Measurements from ENCODE around the gene EPHB1.
"Not testable (repeated sequence)": the region's sequence is repeated elsewhere in the genome, so short reads cannot be mapped to it uniquely, and the experiment has no call there.

EPHB1 gene

GRCh38 chr3:135000465-135000864, 205.4 kb downstream of the EPHB1 start:
- no peak for DNase-seq (ENCODE audit: low read depth in 2 of 2)

- not testable (repeated sequence) for DNase-seq (ENCODE audit: low read depth in 2 of 2)
These were observed 210.6 kb downstream of the EPHB1 start for GRCh38 chr3:135005616-135006015.

- no peak for DNase-seq (ENCODE audit: low read depth in 2 of 2)
These were observed 212.5 kb downstream of the EPHB1 start for GRCh38 chr3:135007607-135008006.

GRCh38 chr3:135008326-135008725, 213.3 kb downstream of the EPHB1 start:
- no peak for DNase-seq (ENCODE audit: low read depth in 2 of 2)

- no peak for DNase-seq (ENCODE audit: low read depth in 2 of 2)
These were observed 214.0 kb downstream of the EPHB1 start for GRCh38 chr3:135009014-135009413.

GRCh38 chr3:135012101-135012500, 217.0 kb downstream of the EPHB1 start:
- DNase-seq (ENCODE audit: low read depth in 2 of 2) = no peak

GRCh38 chr3:135013206-135013605, 218.1 kb downstream of the EPHB1 start:
- no peak for DNase-seq (ENCODE audit: low read depth in 2 of 2)

GRCh38 chr3:135014566-135014965, 219.5 kb downstream of the EPHB1 start:
- no peak for DNase-seq (ENCODE audit: low read depth in 2 of 2)

GRCh38 chr3:135017003-135017893, 222.2 kb downstream of the EPHB1 start:
- no peak for DNase-seq (ENCODE audit: low read depth in 2 of 2)

- DNase-seq (ENCODE audit: low read depth in 2 of 2) = no peak
These were observed 223.3 kb downstream of the EPHB1 start for GRCh38 chr3:135018149-135018923.

GRCh38 chr3:135020181-135020580, 225.1 kb downstream of the EPHB1 start:
- DNase-seq (ENCODE audit: low read depth in 2 of 2) = no peak

- no peak for DNase-seq (ENCODE audit: low read depth in 2 of 2)
These were observed 229.1 kb downstream of the EPHB1 start for GRCh38 chr3:135023996-135024658.

- DNase-seq (ENCODE audit: low read depth in 2 of 2) = not testable (repeated sequence)
These were observed 235.9 kb downstream of the EPHB1 start for GRCh38 chr3:135030768-135031615.

- DNase-seq (ENCODE audit: low read depth in 2 of 2) = no peak
These were observed 238.7 kb downstream of the EPHB1 start for GRCh38 chr3:135033737-135034136.

- DNase-seq (ENCODE audit: low read depth in 2 of 2) = no peak
These were observed 239.3 kb downstream of the EPHB1 start for GRCh38 chr3:135034291-135034768.

GRCh38 chr3:135034891-135035440, 239.9 kb downstream of the EPHB1 start:
- no peak for DNase-seq (ENCODE audit: low read depth in 2 of 2)

- no peak for DNase-seq (ENCODE audit: low read depth in 2 of 2)
These were observed 243.1 kb downstream of the EPHB1 start for GRCh38 chr3:135038186-135038585.

- not testable (repeated sequence) for DNase-seq (ENCODE audit: low read depth in 2 of 2)
These were observed 244.5 kb downstream of the EPHB1 start for GRCh38 chr3:135039536-135039935.

GRCh38 chr3:135040321-135041240, 245.5 kb downstream of the EPHB1 start:
- DNase-seq (ENCODE audit: low read depth in 2 of 2) = no peak

- no peak for DNase-seq (ENCODE audit: low read depth in 2 of 2)
These were observed 246.5 kb downstream of the EPHB1 start for GRCh38 chr3:135041601-135042000.

Measured in stimulated activated CD8-positive, alpha-beta memory T cell treated with anti-CD3 and anti-CD28 coated beads, Interleukin-15, amount 100 ng/mL, for 4 hours (primary cell).